Endothelial cell of hepatic sinusoid (primary cell): Measurements from ENCODE around the gene FOCAD.

Experiments used
- in situ Hi-C: cut with HindIII; loops from 2 replicates; pipeline ENCODE4 v1.10.0; 2017; ENCODE audit warnings: low sequenced_read_pairs

FOCAD gene

GRCh38 chr9:21037278-21037677, 353.2 kb downstream of the FOCAD start:
- in situ Hi-C loops, result no loop called here

GRCh38 chr9:21039302-21039701, 355.2 kb downstream of the FOCAD start:
- in situ Hi-C loops, result no loop called here

GRCh38 chr9:21042466-21042865, 358.4 kb downstream of the FOCAD start:
- in situ Hi-C loops, result no loop called here

GRCh38 chr9:21043841-21044240, 359.8 kb downstream of the FOCAD start:
- in situ Hi-C loops, result no loop called here
